ENCODE data around the gene GPATCH2L.

The GPATCH2L gene

DNA sequence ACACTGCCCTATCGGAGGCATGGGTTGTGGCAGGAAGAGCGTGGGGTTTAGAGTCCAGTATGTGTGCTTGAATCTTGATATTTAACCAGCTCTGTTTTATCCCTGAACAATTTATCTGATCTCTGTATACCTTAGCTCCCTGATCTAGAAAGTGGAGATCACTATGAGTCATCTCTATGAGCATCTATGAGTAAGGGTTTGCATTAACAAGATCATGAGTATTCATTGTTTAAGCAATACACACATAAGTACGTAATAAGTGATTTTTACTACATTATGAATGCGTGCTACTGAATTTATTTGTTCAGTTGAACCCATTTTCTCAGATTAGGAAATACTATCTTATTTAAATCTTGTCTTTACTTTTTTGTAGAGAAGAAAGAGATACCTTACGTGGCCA lies 49.4 kb downstream of the GPATCH2L start:
- DNase-seq: no peak

DNA sequence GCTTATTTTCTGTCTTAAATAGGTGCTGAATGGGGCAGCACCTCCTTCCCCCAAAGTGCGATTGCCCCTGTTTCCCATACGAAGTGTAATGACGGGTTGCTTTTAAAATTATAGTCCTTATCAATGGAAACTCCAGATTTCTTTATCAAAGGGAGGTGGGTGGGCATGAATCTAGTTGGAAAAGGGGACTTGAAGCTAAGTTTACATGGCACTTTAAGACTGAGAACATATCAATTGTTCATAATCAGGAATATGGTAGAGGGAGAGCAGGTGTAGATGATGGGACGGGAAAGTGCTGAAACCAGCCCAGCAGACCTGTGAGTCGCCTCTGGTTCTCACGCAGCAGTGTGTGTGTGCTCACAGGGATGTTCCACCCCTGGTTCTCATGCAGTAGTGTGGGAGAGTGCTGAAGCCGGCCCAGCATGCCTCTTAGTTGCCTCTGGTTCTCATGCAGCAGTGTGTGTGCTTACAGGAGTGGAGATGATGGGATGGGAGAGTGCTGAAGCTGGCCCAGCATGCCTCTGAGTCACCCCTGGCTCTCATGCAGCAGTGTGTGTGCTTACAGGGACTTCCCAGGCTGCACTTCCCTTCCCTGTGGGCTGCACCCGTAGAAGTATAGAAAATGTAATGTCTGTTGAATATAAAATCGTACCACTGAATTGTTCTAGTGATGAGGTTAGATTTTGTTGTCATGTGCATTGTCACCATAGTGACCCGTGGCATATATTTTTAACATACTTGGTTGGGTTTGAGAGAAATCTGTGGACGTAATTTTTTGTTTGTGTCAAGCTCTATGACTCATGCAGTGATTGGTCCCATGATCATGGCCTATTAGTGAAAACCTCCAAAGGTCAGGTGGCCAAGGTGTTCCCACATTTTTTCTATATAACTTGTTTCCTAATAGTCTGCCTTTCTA lies 51.6 kb downstream of the GPATCH2L start:
- no peak for DNase-seq

DNA sequence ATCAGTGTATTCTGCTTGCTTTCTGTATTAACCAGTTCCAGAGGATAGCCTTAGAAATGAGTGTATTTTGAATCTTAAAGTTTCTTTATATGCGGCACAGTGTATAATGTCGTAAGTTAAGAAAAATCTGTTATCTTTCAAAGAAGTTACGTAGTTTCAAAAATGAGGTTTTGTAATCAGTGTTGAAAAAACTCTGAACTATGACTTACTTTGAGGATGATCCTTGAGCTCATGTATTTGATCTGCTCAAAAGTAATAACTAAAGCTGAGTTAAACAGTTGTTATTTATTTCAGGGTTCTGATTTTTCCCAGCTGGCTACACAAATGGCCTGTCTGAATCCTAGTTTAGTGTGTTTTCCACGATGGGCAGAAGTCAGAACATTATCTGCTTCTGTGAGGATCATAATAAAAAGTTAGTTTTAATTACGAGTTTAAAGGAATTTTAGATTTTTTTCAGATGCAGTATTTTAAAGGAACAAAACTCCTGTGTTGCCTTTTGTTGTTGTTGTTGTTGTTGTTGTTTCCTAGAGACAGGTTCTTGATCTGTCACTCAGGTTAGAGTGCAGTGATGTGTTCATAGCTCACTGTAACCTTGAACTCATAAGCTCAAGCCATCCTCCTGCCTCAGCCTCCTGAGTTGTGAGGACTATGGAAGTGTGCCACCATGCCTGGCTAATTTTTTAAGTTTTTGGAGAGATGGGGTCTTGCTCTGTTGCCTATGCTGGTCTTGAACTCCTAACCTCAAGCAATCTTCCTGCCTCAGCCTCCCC lies 52.9 kb downstream of the GPATCH2L start:
- DNase-seq: no peak

DNA sequence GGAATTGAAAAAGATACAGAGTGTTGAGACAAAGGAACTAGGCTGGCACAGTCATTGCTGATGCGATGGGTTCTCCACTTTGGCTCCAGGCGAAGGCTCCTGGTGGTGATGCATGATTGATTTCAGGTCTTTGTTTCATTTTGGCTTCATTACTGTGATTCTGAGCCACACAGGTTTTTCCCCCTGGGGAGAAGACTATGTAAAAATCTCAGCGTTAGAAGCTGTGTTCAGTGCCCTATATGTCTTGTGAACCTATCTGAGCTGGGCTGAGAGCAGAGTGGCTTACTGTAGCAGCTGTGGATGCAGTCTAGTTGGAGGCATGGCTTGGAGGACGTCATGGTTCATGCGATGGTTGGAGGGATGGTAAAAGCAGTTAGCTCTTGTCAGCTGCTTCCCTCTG lies 54.0 kb downstream of the GPATCH2L start:
- DNase-seq: no peak

DNA sequence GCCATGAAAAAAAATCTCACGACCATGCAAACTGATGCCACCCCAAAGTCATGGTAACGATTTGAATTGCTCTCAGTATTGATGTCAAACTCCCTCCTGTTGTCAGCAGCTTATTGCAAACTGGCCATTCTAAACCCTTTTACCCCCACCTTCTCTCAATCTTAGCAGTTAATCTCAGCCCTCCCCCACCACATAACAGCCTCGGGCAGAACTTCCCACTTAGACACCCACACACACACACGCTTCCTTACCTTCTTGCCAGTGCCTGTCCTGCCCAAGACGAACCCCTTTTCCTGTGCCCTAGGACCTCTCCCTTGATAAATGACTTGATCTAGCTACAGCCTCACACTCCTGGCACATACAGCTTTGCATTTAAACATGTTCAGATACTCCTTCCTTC lies 56.6 kb downstream of the GPATCH2L start:
- DNase-seq: no peak

DNA sequence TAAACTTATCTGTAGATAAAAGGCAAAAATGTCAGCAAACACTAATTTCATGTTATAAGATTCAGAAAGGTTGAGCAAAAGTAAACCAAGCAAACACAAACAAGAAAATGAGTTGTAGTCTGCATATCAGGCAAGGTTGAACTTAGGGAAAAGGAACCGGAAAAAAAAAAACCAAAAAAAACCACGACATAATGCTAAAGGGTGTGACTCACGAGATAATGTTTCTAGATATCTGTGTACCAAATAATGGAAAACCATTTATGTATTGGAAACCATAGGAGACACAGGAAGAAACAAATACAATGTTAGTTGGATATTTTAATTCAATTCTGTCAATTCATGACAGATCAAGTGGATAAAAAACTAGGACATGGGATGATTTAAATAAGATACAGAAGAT lies 60.5 kb downstream of the GPATCH2L start:
- DNase-seq: no peak

DNA sequence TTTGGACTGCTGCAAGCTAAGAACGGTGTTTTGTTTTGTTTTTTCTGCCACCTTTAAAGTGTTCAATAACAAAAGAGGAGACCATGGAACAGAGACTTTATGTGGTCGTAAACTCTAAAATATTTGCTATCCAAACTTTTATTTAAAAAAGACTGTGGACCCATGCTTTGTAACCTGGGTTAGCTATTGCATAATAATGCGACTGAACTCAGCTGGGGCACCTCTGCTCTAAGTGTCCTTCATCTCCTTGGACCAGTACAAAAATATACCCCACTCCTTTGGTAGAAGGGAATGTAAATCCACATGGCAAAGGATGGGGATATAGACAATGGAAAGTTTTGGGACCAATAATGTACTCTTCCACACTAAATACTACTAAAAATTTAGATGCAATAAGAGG lies 65.5 kb downstream of the GPATCH2L start:
- no peak for DNase-seq

DNA sequence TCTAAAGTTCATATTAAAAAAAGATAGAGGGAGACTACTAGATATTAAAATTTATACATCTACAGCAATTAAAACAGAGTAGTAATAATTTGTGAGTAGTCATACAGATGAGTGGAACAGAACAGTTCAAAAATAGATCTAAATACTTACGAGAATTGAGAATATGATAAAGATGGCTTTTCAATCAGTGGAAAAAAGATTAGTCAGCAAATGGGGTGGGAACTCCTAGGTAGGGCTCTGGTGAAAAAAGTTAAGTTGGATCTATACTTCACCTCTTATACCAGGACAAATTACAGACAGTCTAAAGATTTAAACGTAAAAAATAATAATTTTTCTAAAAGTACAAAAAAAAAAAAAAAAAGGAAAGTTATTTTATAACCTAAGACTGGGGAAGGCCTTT lies 66.9 kb downstream of the GPATCH2L start:
- DNase-seq: no peak

DNA sequence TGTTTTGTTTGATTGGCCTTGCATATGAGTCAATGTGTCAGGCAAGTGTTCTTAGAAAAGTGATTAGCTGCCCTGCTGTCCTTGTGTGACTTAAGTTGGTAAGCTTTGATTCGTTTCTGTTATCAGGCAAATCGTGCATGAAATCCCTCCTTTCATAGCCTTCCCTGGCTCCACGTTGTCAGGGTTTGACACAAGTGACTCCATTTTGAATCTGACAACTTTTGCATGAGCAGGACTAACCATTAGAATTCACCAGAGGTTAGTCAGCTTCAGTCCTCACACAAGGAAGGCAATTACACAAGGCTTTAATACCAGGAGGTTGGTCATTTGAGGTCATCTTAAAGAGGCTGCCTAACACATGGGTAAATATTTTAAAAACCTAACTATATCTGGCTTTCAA lies 68.2 kb downstream of the GPATCH2L start:
- DNase-seq: no peak

DNA sequence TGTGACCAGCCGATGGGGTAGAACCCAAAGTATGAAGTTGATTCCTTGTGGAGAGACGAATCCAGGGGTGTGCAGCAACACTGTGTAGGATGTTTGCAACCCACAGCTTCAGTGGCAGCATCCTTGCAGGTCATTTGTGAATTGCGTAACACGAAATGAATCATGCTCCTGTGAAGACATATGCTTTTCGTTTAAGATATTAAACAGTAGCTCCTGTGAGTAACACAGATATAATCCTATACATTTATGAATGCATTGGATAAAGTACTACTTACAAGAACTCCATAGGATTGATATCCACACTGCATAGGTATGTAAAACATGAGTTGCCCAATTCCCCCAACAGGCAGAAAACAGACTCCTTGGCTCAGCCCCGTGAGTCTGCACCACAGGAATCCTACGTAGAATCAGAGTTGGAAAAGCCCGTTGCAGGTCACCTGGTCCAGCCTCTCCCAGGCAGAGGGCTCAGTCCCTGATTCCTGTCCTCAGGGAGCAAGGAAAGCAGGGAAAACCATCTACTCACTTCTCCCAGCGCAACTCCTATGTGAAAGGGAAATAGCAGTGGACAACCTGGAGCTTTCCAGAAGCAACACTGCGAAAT lies 75.8 kb downstream of the GPATCH2L start:
- no peak for DNase-seq

DNA sequence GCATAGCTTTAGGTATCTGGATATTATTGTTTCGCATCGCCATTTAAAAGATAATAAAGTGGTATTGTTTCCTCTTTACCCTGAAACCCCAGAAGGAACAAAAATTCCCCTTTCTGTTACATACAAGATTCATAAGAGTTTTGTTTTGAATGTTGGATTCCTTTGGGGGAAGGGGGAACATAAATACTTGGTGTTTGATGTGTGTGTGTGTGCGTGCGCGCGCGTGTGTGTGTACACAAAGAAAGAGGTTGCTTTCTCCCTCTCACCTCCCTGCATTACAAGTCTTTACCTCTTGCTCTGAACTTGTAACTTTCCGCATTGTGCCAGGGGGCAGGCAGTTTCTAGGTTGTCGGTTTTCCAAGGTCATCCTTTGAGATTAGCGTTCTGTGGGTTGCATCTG lies 76.4 kb downstream of the GPATCH2L start:
- no peak for DNase-seq

DNA sequence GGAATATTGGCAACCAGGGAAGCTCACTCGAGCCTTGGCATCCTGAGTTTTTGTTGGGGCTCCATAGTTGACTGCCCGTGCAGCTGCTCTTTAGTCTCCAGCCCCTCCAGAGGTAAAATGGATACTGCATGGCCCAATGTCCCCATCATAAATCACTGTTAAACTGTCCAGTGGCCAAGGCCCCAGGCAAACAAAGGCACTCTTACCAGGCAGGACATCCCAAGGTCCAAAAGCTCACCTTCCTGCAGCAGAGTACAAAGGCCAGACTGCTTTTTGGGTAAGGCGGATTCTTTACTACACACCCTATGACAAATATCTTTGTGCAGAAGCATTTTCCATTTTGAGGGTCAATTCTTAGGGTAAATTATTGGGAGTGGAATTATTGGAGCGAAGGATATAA lies 81.1 kb downstream of the GPATCH2L start:
- no peak for DNase-seq

DNA sequence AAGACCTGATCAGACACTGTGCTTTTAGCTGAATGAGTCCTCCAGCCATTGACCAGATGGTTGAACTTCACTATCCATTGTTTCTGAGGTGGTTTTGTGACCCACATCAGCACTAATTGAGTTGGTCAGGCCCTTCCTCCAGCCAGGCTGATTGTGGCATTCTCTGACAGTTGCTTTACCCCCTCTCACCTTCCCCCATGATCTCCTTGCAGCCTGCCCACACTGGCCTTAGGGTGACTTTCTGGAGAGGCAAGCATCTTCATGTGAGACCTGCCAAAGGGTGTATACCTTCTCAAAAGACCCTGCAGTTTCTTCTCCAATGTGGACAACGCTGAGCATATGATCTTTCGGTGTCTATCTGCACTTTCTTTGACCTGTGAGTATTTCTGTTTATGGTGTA lies 83.9 kb downstream of the GPATCH2L start:
- no peak for DNase-seq

DNA sequence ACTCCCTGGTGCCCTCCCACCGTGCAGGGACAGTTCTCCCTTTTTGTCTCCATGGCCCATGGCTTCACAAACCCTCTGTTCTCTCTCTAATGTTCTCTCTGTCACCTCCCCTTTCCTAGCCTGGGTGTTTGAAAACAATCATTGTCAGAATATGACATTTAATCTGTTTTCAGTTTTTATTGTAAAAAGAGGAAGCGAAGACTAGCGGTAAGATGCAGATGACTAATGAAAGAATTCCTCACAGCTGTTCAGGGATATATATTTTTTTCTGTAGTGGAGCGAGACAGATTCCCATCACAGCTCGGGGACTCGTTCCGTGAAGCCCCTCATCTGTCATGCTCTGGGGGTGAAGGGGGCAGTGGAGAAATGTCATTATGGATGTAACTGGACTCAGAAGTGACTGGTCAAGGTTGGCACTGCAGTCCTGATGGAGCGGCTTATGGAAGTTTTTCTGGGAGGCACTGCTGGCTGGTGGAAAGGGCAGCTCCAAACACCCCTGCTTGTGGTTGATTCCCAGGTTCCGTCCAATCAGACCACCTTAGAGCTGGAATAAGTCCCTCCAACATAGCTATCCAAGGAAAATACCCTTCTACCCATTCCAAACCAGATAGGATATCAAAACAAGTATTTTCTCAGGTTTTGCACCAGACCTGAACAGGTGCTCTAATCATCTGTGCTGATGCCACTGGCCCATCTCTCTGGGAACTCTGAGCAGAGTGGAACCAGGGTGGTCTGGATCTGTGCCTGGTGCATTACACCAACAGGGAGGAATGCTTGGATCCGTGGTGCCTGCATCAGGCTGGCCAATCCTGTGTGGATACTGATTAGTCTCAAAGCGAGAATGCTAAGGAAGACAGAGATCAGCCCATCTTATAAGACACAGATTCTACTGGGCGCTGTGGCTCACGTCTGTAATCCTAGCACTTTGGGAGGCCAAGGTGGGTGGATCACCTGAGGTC lies 84.7 kb downstream of the GPATCH2L start:
- no peak for DNase-seq

DNA sequence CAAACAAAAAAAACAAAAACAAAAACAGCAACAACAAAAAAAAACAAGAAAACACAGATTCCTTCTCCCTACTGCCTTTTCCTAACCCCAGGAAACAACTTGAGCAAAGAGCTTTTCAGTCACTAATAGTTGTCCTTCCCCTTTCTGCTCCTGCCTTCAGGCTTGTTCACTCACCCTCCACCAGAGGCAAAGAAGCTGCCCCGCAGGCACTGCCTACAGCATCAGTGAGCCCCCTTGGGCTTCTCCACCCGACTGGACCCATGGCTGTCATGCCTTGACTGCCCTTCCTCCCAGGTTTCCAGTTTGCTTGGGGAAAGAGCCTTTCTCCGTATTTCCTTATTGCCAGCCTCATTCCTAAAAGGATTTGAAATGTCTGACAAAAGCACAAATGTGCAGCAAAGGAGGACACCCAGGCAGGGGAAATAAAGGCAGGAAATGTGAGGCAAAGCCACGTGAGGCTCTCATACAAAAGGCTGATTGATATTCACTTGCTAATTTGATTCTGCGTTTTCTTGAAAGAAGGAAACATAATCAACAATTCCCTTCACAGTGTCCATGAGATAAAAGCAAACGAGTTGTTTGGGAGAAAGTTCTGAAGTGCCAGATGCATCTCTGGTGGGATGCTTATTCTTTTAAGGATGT lies 85.7 kb downstream of the GPATCH2L start:
- DNase-seq: no peak

DNA sequence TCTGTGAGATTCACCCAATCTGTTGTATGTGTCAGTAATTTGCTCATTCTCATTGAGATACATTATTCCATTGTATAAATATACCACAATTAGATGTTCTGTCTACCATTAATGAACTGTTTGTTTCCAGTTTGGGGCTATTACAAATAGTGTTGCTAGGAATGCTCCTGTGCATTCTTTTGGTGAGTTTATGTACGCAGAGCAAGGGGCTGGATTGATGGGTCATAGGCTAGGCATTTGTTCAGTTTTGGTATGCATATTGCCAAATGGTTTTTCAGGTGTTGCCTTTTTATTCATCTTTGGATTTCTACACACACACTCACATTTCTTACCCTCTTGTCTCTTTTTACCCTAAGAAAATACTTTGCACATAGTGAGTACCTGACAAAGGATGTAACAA lies 93.4 kb downstream of the GPATCH2L start:
- no peak for DNase-seq

DNA sequence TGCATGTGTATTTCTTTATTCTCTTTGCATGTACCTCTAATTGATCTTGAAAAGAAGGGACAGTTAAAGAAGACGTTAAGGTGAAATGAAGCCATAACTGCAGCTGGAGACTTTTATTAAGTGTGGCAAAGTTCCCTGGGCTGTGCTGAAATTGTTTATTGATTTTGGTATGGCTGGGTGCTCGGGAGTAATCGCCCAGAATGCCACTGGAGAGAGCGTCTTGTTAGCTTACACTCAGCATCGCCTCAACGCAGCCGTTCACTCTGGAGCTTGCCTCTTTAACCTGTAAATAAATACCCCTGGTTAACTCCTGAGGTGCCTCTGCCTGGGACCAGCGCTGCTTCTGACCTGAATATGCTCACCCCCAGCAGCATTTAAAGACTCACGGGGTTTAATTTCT lies 98.6 kb downstream of the GPATCH2L start:
- DNase-seq: no peak

DNA sequence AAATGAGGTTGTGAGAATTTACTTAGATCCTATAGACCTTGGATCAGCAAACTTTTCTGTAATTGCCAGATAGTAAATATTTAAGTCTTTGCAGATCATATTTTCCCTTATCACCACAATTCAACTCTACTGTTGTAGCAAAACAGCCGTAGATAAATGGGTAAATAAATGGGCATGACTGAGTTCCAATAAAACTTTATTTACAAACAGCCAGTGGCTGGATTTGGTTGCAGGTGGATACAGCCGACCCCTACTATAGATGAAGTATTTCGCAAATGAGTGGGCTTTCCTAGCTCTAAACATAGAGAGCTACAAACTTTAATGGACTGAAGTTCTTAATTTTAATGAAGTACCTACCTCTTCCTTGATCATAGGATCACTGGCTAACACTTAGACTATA lies 100.7 kb downstream of the GPATCH2L start:
- DNase-seq: no peak

DNA sequence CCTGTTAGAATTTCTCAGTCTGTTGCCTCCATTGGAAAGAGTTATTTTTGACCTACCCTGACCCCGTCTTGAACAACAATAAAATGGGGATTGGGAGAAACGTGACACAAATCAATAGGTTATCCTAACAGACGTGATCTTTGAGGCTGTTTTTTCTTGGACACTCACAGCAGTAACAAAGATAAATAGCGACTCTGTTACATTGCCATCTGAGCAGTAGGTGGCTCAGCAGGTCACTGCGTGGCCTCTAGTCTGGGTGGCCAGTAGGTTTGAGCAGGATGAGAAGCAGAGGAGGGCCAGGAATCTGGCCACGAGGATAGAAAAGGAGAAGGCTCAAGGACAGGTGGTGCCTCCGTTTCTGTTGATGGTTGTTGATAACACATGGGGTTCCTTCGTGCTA lies 101.4 kb downstream of the GPATCH2L start:
- DNase-seq: no peak

DNA sequence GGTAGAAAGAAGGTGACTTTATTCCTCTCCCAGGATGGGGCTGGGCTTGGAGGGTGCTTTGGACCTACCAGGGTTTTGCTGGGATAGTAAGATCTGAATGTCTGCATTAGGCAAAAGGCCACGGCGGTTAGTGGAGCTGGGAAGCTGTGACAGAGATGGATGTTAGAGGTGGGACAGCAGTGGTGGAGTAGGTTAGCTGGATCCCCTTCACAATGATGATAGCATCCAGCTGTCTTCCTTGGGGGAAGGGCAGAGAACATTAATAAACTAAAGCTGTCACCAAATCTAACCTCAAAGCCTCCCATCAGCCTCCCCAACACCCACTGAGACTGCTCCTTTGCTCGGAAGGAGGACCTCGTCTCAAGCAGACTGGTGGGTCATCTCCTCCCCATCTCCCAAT lies 104.8 kb downstream of the GPATCH2L start:
- no peak for DNase-seq

DNA sequence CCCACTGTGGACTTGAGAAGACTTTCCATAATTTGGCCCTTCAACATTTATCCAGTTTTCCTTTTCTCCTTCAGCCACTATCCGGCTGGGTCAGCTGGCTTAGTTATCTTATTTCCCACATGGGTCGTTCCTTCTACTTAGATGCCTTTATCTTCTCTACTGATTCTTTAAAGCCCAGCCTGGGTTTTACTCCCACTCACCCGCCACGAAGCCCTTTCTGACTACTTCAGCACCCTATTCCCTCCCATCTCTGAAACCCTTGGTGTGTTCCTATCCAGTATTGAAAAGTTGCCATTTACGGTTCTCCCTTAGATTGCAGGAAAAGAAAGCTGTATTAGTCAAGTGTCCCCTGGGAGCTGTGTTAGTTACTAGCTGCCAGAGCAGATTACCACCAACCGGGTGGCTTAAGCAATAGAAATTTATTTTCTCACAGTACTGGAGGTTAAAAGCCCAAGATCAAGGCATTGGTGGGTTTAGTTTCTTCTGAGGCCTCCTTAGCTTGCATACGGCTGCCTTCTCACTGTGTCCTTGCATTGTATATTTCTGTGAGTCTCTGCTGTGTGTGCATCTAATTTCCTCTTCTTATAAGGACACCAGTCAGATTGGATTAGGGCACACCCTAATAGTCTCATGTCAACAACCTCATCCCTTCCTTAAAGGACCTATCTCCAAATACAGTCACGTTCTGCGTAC lies 105.5 kb downstream of the GPATCH2L start:
- no peak for DNase-seq
